Omental fat pad (tissue), 4 donors: ENCODE data around the gene GARRE1. TPM values are rescaled to one million over a fixed set of nuclear protein-coding genes. Genes with fewer than 3 reads are reported as not detected.

ENCODE experiments used
- ATAC-seq: fragments of 150-250 bp; one replicate; pipeline ENCODE4 v1.9.1; 2016; ENCODE audit warnings: mild to moderate bottlenecking, moderate library complexity; ENCODE audit not compliant: low FRiP score
- DNase-seq: peaks from one replicate; pipeline ENCODE4 v3.0.0-alpha.2; 2019; ENCODE audit warnings: low spot score
- CTCF ChIP-seq, 3 donors: fragments of 450-650 bp; IDR thresholded peaks; one replicate each; pipeline ENCODE4 v1.5.1; 2016 to 2017; ENCODE audit warnings: antibody characterized with exemption in 3 of 3, mild to moderate bottlenecking in 3 of 3, moderate library complexity in 2 of 3
- total RNA-seq, 4 donors: library from RNA; depleted of rRNA; stranded (reverse); fragments of >200 nt; gene quantifications; one replicate each; pipeline ENCODE4 v1.1.0, GENCODE V29; 2016

The GARRE1 gene
- total RNA-seq, 4 donors from 2014 or later, result 18.4 to 50.6 (median 31.7) TPM

- TF ChIP-seq CTCF (IDR thresholded peaks at IDR 0.05), result no peak
- ATAC-seq, result no peak
- no peak for DNase-seq
Observed at GRCh38 chr19:34225659-34226015, 28.7 kb upstream of the GARRE1 start.

GRCh38 chr19:34226036-34226435 is 28.3 kb upstream of the GARRE1 start:
- DNase-seq, result no peak
- ATAC-seq, result no peak
- TF ChIP-seq CTCF (IDR thresholded peaks at IDR 0.05), result no peak

- ATAC-seq (no peak), DNase-seq (no peak)
- TF ChIP-seq CTCF (IDR thresholded peaks at IDR 0.05), result no peak
Observed at GRCh38 chr19:34228347-34228746, 26.0 kb upstream of the GARRE1 start.

GRCh38 chr19:34228762-34229161 is 25.6 kb upstream of the GARRE1 start:
- TF ChIP-seq CTCF (IDR thresholded peaks at IDR 0.05), result no peak
- DNase-seq, result no peak
- ATAC-seq, result no peak

- no peak for DNase-seq
- ATAC-seq, result no peak
- no peak for TF ChIP-seq CTCF (IDR thresholded peaks at IDR 0.05)
Observed at GRCh38 chr19:34229721-34230120, 24.6 kb upstream of the GARRE1 start.

- DNase-seq (no peak), ATAC-seq (no peak)
- TF ChIP-seq CTCF (IDR thresholded peaks at IDR 0.05), result no peak
Observed at GRCh38 chr19:34230820-34231219, 23.5 kb upstream of the GARRE1 start.

- no peak for TF ChIP-seq CTCF (IDR thresholded peaks at IDR 0.05)
- ATAC-seq (no peak), DNase-seq (no peak)
Observed at GRCh38 chr19:34231439-34231838, 22.9 kb upstream of the GARRE1 start.
